HCT116 (cell line): ENCODE results near the gene SEC24A. TPM values are rescaled to one million over a fixed set of nuclear protein-coding genes. Genes with fewer than 3 reads are reported as not detected.
"Not testable (repeated sequence)": the region's sequence is repeated elsewhere in the genome, so short reads cannot be mapped to it uniquely, and the experiment has no call there.

Source experiments
- ATAC-seq: fragments of 200-7000 bp; cut with Tn5 transposase; 2 replicates; pipeline ENCODE4 v1.9.1; 2020; ENCODE audit warnings: mild to moderate bottlenecking, moderate library complexity
- BruUV-seq: library from RNA; stranded (reverse); fragments of 400-500 nt; replicated peaks from 2 replicates; lab custom pipeline; 2021; lab: Mats Ljungman, UMichigan
- CTCF ChIA-PET: fragments of 300-600 bp; sonication (Branson Sonifier 250); formaldehyde crosslinking; loops from one replicate; lab custom pipeline; 2021; ENCODE audit warnings: antibody characterized with exemption; lab: Charles Lee
- POLR2A ChIA-PET: fragments of 300-600, 350-600 bp; sonication (Branson Sonifier 250); formaldehyde crosslinking; loops from one replicate; lab custom pipeline; 2021; ENCODE audit warnings: antibody characterized with exemption; lab: Charles Lee
- RAD21 ChIA-PET, 2 experiments: fragments of 300-600 bp; sonication (Branson Sonifier 250); formaldehyde crosslinking; loops; one replicate each; lab custom pipeline; 2023; ENCODE audit warnings: low total read pairs in 2 of 2; ENCODE audit not compliant: uncharacterized antibody in 2 of 2, unreplicated experiment in 2 of 2, low non-redundant PET in 1 of 2; lab: Charles Lee
- DNase-seq: peaks from one replicate; pipeline ENCODE4 v3.0.0-alpha.2; 2010; ENCODE audit warnings: low read depth, low spot score
- H2AFZ ChIP-seq: fragments of 200-600 bp; shearing (Covaris generic), sonication (generic); 2 replicates; pipeline ENCODE4 v1.6.1; 2017; ENCODE audit warnings: low read depth, mixed run types, mixed read lengths, antibody characterized with exemption, low read length; ENCODE audit not compliant: poor library complexity, severe bottlenecking
- H3K27ac ChIP-seq: 2 replicates; pipeline ENCODE4 v1.5.1; 2012; ENCODE audit warnings: low read depth, low read length
- H3K27me3 ChIP-seq: fragments of 200-600 bp; sonication (generic); 2 replicates; pipeline ENCODE4 v1.6.1; 2016; ENCODE audit warnings: mixed run types, low read length, mixed read lengths; ENCODE audit not compliant: insufficient read depth
- H3K36me3 ChIP-seq, 2 experiments: fragments of 200-500 bp in 1 of 2; fragments of 200-600 bp in 1 of 2; sonication (Bioruptor generic) in 1 of 2; sonication (generic) in 1 of 2; 2 replicates each; pipeline versions ENCODE4 v1.5.1 to v1.6.1; 2014 to 2016; ENCODE audit warnings: low read length in 2 of 2, inconsistent platforms in 1 of 2, mixed read lengths in 1 of 2, mixed run types in 1 of 2; ENCODE audit not compliant: insufficient read depth in 2 of 2, control insufficient read depth in 1 of 2
- H3K4me1 ChIP-seq, 2 experiments: fragments of 200-600 bp in 1 of 2; sonication (generic) in 1 of 2; 2 replicates each; pipeline versions ENCODE4 v1.5.1 to v1.6.1; 2012 to 2017; ENCODE audit warnings: low read length in 2 of 2, inconsistent platforms in 1 of 2, mild to moderate bottlenecking in 1 of 2, mixed read lengths in 1 of 2, mixed run types in 1 of 2, moderate library complexity in 1 of 2; ENCODE audit not compliant: insufficient read depth in 2 of 2, control insufficient read depth in 1 of 2
- H3K4me2 ChIP-seq: fragments of 200-600 bp; sonication (generic); 2 replicates; pipeline ENCODE4 v1.6.1; 2017; ENCODE audit warnings: mixed run types, low read length, mixed read lengths
- H3K4me3 ChIP-seq, 2 experiments: fragments of 200-600 bp in 1 of 2; sonication (generic) in 1 of 2; replicated peaks in 1 of 2; 2 replicates each; pipeline ENCODE4 v1.5.1; 2011 to 2016; ENCODE audit warnings: low read length in 2 of 2, control low read depth in 1 of 2, low read depth in 1 of 2, mild to moderate bottlenecking in 1 of 2, mixed read lengths in 1 of 2, mixed run types in 1 of 2
- H3K79me2 ChIP-seq: fragments of 200-600 bp; sonication (generic); 2 replicates; pipeline ENCODE4 v1.6.1; 2017; ENCODE audit warnings: mild to moderate bottlenecking, mixed run types, low read length, moderate library complexity, mixed read lengths; ENCODE audit not compliant: insufficient read depth
- H3K9ac ChIP-seq: fragments of 200-600 bp; sonication (generic); 2 replicates; pipeline ENCODE4 v1.6.1; 2016; ENCODE audit warnings: low read length, mixed read lengths
- H3K9me2 ChIP-seq: fragments of 200-600 bp; sonication (generic), shearing (Covaris generic); 2 replicates; pipeline ENCODE4 v1.6.1; 2017; ENCODE audit warnings: mixed run types, mild to moderate bottlenecking, moderate library complexity; ENCODE audit not compliant: insufficient read depth
- H3K9me3 ChIP-seq, 2 experiments: fragments of 200-500 bp in 1 of 2; fragments of 200-600 bp in 1 of 2; sonication (Bioruptor generic) in 1 of 2; sonication (generic) in 1 of 2; 2 replicates each; pipeline ENCODE4 v1.6.1; 2014 to 2017; ENCODE audit warnings: low read length in 2 of 2, mixed read lengths in 2 of 2, inconsistent platforms in 1 of 2, low read depth in 1 of 2, mild to moderate bottlenecking in 1 of 2, mixed run types in 1 of 2, moderate library complexity in 1 of 2; ENCODE audit not compliant: control insufficient read depth in 1 of 2, insufficient read depth in 1 of 2
- H4K20me1 ChIP-seq: fragments of 200-600 bp; sonication (generic), shearing (Covaris generic); 2 replicates; pipeline ENCODE4 v1.6.1; 2017; ENCODE audit warnings: mixed run types, mild to moderate bottlenecking, moderate library complexity; ENCODE audit not compliant: insufficient read depth
- SP1 ChIP-seq: IDR thresholded peaks from 2 replicates; pipeline ENCODE4 v1.6.1; 2012; ENCODE audit warnings: low read depth
- TCF7L2 ChIP-seq: IDR thresholded peaks from 2 replicates; pipeline ENCODE4 v1.7.0; 2011; ENCODE audit warnings: borderline replicate concordance, inconsistent platforms; ENCODE audit not compliant: insufficient read depth, insufficient read length; ENCODE audit errors: extremely low read depth
- intact Hi-C: fragments of 100-400 bp; cut with micrococcal nuclease; formaldehyde crosslinking; loops from 2 replicates; pipeline ENCODE4 v1.10.0; 2022
- total RNA-seq: library from RNA; stranded (reverse); gene quantifications from one replicate; pipeline ENCODE4 v1.2.1, GENCODE V29; 2021; ENCODE audit not compliant: unreplicated experiment

SEC24A gene
- total RNA-seq, 1 experiment from 2014 or later = 16.8 TPM

DNA sequence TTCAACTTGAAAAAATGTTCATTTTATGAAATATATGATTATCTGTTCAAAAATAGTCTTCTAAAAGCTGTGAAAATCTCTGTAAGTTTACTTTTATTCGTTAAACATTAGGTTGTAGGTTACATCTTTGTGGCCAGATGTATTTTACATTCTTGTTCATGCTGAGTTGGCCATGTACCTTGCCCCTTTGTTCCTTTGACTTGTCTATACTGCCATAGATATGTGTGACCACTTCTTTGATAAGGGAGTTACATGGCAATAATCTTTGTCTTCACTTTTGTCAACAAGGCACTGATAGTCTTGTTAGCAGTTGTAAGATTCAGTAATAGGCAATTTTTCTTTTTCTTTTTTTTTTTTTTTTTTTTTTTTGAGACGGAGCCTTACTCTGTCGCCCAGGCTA is 15.9 kb downstream of the SEC24A start:
- DNase-seq (no peak), ATAC-seq (no peak)
- ChIA-PET CTCF (no interaction called here), RAD21 (no interaction called here), POLR2A (no interaction called here)
- no peak overlapping the region for H3K4me2 ChIP-seq
- no peaks in the 10 kb centered on the region for H3K9me2 ChIP-seq
- intact Hi-C loops = loop anchor here (10.0 kb wide), 1 partner anchor 50 kb away; no protein-coding TSS in a partner anchor
- BruUV-seq = no TSS peak
- H3K4me3 ChIP-seq = no peak overlapping the region
- H4K20me1 ChIP-seq = 0 out of 2 replicates have a peak, but pooled peaks cover 4% of the 10 kb centered on the region
- no peaks in the 10 kb centered on the region for H3K9me3 ChIP-seq
- H3K36me3 ChIP-seq = peaks cover 8 to 11% of the 10 kb centered on the region in 2 experiments; a peak in 2 of 4 replicates
- H3K27ac ChIP-seq = no peak overlapping the region
- TF ChIP-seq SP1 (no peak), TCF7L2 (no peak)
- H3K79me2 ChIP-seq = peaks cover 50% of the 10 kb centered on the region
- H3K9ac ChIP-seq = no peak overlapping the region
- H3K27me3 ChIP-seq = no peaks in the 10 kb centered on the region
- H2AFZ ChIP-seq = no peak overlapping the region
- H3K4me1 ChIP-seq = no peaks in the 10 kb centered on the region

DNA sequence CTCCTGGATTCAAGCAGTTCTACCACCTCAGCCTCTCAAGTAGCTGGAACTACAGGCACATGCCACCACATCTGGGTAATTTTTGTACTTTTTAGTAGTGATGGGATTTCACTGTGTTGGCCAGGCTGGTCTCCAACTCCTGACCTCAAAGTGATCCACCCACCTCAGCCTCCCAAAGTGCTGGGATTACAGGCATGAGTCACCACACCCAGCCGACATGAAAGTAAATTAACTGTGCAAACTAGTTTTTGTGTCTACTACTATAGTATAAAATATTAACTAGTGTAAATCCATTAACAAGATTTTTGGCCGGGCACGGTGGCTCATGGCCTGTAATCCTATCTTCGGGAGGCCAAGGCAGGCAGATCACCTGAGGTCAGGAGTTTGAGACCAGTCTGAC is 25.0 kb downstream of the SEC24A start:
- intact Hi-C loops, H3K4me3 ChIP-seq, H3K9me2 ChIP-seq, H3K4me1 ChIP-seq, RAD21 ChIA-PET, H3K79me2 ChIP-seq, BruUV-seq, H2AFZ ChIP-seq, POLR2A ChIA-PET, CTCF ChIA-PET, H3K27me3 ChIP-seq, H3K9ac ChIP-seq, H4K20me1 ChIP-seq, ATAC-seq, H3K4me2 ChIP-seq, DNase-seq, H3K9me3 ChIP-seq, H3K27ac ChIP-seq: not testable (repeated sequence)
- peaks cover 8 to 28% of the 10 kb centered on the region in 2 experiments for H3K36me3 ChIP-seq

GRCh38 chr5:134677357-134677756 is 28.8 kb downstream of the SEC24A start:
- H3K9me2 ChIP-seq, CTCF ChIA-PET, DNase-seq, H3K27me3 ChIP-seq, H3K9ac ChIP-seq, RAD21 ChIA-PET, POLR2A ChIA-PET, H3K4me3 ChIP-seq, H3K79me2 ChIP-seq, ATAC-seq, intact Hi-C loops, H3K9me3 ChIP-seq, H3K4me1 ChIP-seq, H3K27ac ChIP-seq, H3K4me2 ChIP-seq, BruUV-seq, H4K20me1 ChIP-seq, H2AFZ ChIP-seq: not testable (repeated sequence)
- H3K36me3 ChIP-seq = peaks cover 12 to 38% of the 10 kb centered on the region in 2 experiments

DNA sequence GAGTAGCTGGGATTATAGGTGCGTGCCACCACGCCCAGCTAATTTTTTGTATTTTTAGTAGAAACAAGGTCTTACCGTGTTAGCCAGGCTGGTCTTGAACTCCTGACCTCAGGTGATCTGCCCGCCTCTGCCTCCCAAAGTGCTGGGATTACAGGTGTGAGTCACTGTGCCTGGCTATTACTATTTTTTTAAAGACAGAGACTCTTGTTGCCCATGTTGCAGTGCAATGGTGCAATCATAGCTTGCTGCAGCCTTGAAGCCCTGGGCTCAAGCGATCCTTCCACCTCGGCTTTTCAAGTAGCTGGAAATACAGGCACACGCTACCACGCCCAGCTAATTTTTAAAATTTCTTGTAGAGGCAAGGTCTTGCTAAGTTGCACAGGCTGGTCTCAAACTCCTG is 41.6 kb downstream of the SEC24A start:
- H3K4me3 ChIP-seq, DNase-seq, ATAC-seq, H3K79me2 ChIP-seq, CTCF ChIA-PET, RAD21 ChIA-PET, H3K9ac ChIP-seq, intact Hi-C loops, H3K27ac ChIP-seq, H3K4me1 ChIP-seq, BruUV-seq, POLR2A ChIA-PET, H3K4me2 ChIP-seq, H2AFZ ChIP-seq, H3K9me2 ChIP-seq, H3K9me3 ChIP-seq, H4K20me1 ChIP-seq, H3K27me3 ChIP-seq: not testable (repeated sequence)
- peaks cover 8 to 11% of the 10 kb centered on the region in 2 experiments; a peak in 2 of 4 replicates for H3K36me3 ChIP-seq
